ENCODE results near the gene SLC1A1.

The SLC1A1 gene

GRCh38 chr9:4489919-4490704 lies at the start of gene SLC1A1:
TSS of gene SLC1A1 (plus strand) at chr9:4490468. CDS start at chr9:4490680, 212 bp downstream.
- peak; percentile 78 for DNase-seq (ENCODE audit: low spot score)

DNA sequence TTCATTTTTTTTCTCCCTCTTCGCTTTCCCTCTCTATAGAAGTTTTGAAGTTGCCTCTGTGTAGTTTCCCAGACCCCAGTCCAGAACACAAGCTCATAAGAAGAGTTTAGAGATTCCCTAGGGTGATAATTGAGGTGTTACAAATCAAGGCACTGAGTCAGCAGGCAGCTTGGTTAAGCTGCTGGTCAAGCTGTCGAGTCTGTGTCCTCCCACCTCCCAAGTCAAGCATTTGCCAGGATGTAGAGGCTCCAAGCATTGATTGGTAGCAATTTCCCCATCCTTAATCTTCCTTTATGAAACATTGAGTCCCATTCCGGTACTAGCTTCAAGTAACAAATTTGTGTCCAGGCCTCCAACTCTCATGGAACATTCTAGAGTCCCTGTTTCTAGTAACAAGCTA lies 47.5 kb upstream of the SLC1A1 start:
- DNase-seq (ENCODE audit: low spot score) = no peak

DNA sequence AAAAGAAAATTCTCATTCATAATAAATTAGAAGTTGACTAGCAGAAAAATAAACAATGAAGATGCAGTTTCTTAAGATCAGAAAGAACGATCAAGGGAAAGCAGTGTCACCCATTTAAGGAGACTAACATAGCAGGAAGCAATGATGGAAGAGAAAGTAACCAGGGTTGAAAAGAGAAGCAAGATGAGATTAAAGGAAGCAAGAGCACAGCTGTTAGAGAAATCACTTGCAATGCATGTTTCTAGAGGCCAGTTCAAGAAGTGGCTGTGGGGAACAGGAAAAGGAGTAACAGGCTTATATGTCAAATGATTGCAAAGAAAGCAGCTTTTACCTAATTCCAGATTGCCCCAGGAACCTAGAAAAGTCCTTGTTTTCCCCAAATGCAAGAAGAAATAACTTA lies 46.8 kb upstream of the SLC1A1 start:
- DNase-seq (ENCODE audit: low spot score) = no peak

DNA sequence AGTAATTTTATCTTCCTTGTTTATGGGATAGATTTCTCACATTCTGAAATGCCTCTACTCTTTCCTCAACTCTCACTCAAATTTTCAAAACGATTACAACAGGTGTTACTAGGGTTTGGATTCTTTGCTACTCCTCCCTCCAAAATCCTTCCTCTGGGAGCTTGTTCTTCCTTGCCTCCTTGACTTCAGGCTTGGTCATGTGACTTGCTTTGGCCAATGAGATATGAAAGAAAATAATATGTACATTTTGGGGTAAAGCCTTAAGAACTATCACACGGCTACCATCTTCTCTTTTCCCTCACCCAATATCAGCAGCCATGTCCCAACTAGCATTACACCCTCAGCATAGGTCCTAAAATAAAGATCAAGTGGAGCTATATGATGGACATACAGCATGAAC lies 28.8 kb upstream of the SLC1A1 start:
- no peak for DNase-seq (ENCODE audit: low spot score)

GRCh38 chr9:4463824-4464223 lies 26.4 kb upstream of the SLC1A1 start:
- no peak for DNase-seq (ENCODE audit: low spot score)

GRCh38 chr9:4464911-4465513 lies 25.3 kb upstream of the SLC1A1 start:
- DNase-seq (ENCODE audit: low spot score) = no peak

DNA sequence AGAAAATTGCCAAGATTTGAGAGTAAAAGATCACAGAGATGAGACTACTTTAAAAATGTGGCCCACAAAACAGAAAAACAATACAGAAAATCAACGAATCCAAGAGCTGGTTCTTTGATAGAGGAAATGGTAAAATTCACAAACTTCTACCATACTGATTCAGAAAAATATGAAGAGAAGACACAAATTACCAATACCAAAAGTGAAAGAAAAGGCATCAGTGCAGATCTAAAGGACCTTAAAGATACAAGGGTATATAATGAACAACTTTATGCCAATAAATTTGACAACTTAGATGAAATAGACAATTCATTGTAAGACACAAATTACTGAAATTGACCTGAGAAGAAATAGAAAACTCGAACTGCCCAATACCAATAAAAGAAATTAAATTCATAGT lies 24.4 kb upstream of the SLC1A1 start:
- DNase-seq (ENCODE audit: low spot score) = no peak

GRCh38 chr9:4475301-4475700 lies 15.0 kb upstream of the SLC1A1 start:
- DNase-seq (ENCODE audit: low spot score) = no peak

- DNase-seq (ENCODE audit: low spot score) = no peak
Observed at GRCh38 chr9:4486176-4486575, 4.1 kb upstream of the SLC1A1 start.

- peak; percentile 64 for DNase-seq (ENCODE audit: low spot score)
Observed at GRCh38 chr9:4489562-4489918, 728 bp upstream of the SLC1A1 start.

- DNase-seq (ENCODE audit: low spot score) = peak; percentile 52
Observed at GRCh38 chr9:4490705-4491625, 697 bp downstream of the SLC1A1 start.

- DNase-seq (ENCODE audit: low spot score) = peak; percentile 54
Observed at GRCh38 chr9:4491626-4491975, 1.3 kb downstream of the SLC1A1 start.

DNA sequence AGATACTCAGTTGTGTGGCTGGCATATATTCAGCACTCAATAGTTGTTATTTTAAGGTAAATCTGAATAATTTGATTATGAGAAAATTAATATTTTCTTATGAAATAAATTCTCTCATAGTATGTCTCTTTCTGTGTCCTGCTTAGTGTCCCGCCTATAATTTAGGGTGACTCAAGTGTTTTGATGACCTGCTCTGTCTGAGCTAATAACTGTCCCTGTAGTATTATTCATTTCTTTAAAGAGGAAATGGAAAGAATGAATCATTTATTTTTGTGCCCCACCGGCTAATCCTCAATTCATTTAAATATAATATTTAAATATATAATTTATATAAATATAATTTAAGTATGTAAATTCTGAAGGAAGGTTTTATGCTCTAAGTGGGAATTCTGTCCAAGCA lies 4.1 kb downstream of the SLC1A1 start:
- no peak for DNase-seq (ENCODE audit: low spot score)

DNA sequence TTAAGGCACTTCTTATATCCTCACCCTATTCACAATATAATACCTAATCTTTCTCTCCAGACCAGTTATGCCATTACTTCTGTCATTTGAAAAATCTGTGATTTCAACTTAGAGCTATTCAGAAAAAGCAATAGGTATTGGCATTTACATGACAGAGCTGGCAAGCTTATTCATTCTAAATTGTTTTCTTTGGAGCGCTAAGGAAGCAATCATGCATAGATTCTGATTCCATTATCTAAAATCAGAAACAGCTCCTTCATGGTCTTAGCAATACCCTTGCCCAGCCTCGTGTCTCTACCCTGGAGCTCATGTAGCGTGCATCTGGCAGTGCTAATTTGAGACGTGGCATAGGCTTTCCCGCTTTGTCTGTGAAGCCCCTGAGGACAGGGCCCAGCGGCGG lies 4.5 kb downstream of the SLC1A1 start:
- no peak for DNase-seq (ENCODE audit: low spot score)

DNA sequence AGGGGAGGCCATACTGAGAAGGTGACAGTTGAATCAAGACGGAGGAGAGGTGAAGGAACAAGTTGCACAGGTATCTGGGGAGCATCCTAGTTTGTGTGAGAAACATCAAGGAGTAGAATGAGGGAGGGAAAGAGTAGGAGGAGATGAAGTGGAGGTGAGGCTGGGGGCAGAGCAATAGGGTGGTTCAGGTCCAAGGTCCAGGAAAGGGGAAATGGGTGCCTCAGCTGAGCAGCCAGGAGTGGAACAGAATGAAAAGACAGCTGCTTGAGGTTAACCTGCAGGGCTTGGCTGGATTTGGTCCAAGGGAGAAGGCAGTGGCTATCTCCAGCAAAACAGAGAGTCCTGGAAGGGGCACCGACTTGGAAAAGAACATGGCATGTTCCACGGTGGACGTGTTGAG lies 5.3 kb downstream of the SLC1A1 start:
- no peak for DNase-seq (ENCODE audit: low spot score)

- DNase-seq (ENCODE audit: low spot score) = no peak
Observed at GRCh38 chr9:4496497-4496896, 6.2 kb downstream of the SLC1A1 start.

- DNase-seq (ENCODE audit: low spot score) = no peak
Observed at GRCh38 chr9:4497395-4497794, 7.1 kb downstream of the SLC1A1 start.

GRCh38 chr9:4497855-4498254 lies 7.6 kb downstream of the SLC1A1 start:
- DNase-seq (ENCODE audit: low spot score) = no peak

DNA sequence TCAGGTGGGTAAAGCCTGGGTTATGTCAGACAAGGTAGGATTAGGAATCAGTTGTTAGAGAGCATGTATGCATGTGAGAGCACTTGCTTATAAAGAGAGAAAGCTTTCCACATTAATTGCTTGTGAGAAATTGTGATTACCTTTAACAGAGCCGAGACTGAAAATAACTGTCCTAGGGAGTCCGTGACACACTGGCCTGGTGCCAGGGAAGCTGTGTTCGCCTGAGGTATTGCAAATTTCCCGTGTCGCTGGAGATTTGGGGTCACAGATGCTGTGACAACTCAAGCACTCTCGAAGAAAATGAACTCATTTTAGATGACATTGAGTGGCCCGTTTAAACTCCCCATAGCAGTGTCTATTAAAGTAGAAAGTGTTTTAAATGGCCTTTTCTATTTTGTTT lies 9.6 kb downstream of the SLC1A1 start:
- no peak for DNase-seq (ENCODE audit: low spot score)

GRCh38 chr9:4501147-4501507 lies 10.9 kb downstream of the SLC1A1 start:
- no peak for DNase-seq (ENCODE audit: low spot score)

DNA sequence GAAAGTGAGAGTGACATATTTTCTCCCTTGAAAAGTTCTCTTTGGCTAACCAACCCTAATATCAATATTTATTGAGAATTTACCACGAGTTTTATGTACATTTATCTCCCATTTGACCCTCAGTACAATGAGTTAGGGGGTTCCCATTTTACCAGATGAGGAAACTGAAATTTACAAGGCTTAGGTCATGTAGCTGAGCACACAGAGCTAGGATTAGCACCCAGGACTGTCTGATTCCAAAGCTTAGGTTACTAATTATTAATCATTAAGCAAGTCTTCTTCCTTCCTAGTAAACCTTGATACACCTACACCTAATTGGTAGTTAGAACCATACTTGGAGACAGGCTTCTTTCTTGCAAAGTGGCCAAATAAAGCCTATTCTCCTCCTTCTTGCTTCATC lies 12.2 kb downstream of the SLC1A1 start:
- no peak for DNase-seq (ENCODE audit: low spot score)

DNA sequence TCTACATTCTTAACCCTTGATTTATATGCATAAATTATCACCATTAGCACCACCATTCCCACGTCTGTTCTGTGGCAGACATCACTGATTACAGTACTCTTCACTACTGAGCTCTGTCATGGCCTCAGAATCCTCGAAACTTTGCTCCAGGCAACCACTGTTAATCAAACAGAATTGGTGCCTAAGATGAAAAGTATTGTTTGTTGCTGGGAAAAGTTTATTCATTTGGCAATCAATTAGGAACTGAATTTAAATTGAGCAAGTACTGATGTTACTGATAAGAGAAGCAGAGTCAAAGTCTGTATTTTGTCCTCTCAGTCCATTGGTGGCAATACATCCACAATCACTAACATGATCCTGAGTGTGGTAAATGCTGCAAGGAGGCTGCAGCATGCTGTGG lies 12.8 kb downstream of the SLC1A1 start:
- DNase-seq (ENCODE audit: low spot score) = no peak

- DNase-seq (ENCODE audit: low spot score) = no peak
Observed at GRCh38 chr9:4504250-4504649, 14.0 kb downstream of the SLC1A1 start.
